Sigmoid colon (tissue), 7 donors: Measurements from ENCODE around the gene POLH. TPM values are rescaled to one million over a fixed set of nuclear protein-coding genes. Genes with fewer than 3 reads are reported as not detected.

ENCODE experiments used
- DNase-seq: peaks from one replicate; pipeline ENCODE4 v3.0.0-alpha.2; 2019
- H3K27ac ChIP-seq, 4 donors: fragments of 200-600 bp; sonication (generic); one replicate each; pipeline ENCODE4 v1.5.1; 2016 to 2019; ENCODE audit warnings: mild to moderate bottlenecking in 1 of 4
- H3K27me3 ChIP-seq, 3 donors: fragments of 200-600 bp; sonication (generic); one replicate each; pipeline ENCODE4 v1.5.1; 2019; ENCODE audit warnings: mild to moderate bottlenecking in 1 of 3
- H3K36me3 ChIP-seq, 4 donors: fragments of 200-600 bp; sonication (generic); one replicate each; pipeline ENCODE4 v1.5.1; 2016 to 2019
- H3K4me1 ChIP-seq, 4 donors: fragments of 200-600 bp; sonication (generic); one replicate each; pipeline ENCODE4 v1.5.1; 2017 to 2019
- H3K4me3 ChIP-seq, 4 donors: fragments of 200-600 bp; sonication (generic); one replicate each; pipeline ENCODE4 v1.5.1; 2017 to 2019; ENCODE audit warnings: mild to moderate bottlenecking in 2 of 4, moderate library complexity in 1 of 4
- H3K9me3 ChIP-seq, 4 donors: fragments of 200-600 bp in 3 of 4; sonication (generic) in 3 of 4; one replicate each; pipeline versions ENCODE4 v1.5.1 to v1.6.1; 2013 to 2019
- CTCF ChIP-seq, 4 experiments: fragments of 450-650 bp in 3 of 4; fragments of 200-600 bp in 1 of 4; IDR thresholded peaks; one replicate each; pipeline ENCODE4 v1.5.1; 2016 to 2019; ENCODE audit warnings: antibody characterized with exemption in 4 of 4, mild to moderate bottlenecking in 3 of 4, moderate library complexity in 2 of 4
- EP300 ChIP-seq, 4 donors: sonication (generic); formaldehyde crosslinking; IDR thresholded peaks; one replicate each; pipeline ENCODE4 v1.6.1; 2017; ENCODE audit warnings: antibody characterized with exemption in 4 of 4
- POLR2A ChIP-seq, 2 donors: fragments of 450-650 bp; IDR thresholded peaks; one replicate each; pipeline ENCODE4 v1.6.1; 2016; ENCODE audit warnings: antibody characterized with exemption in 2 of 2, mild to moderate bottlenecking in 2 of 2, moderate library complexity in 2 of 2
- POLR2AphosphoS5 ChIP-seq, 4 donors: sonication (generic); formaldehyde crosslinking; IDR thresholded peaks; one replicate each; pipeline ENCODE4 v1.6.1; 2017; ENCODE audit warnings: antibody characterized with exemption in 4 of 4
- WGBS, 2 donors: extraction: QIAGEN DNeasy Blood & Tissue Kit; methylation state at CpG; one replicate each; pipeline ENCODE4 v1.1.7; 2013; 5-methylcytosine and 5-hydroxymethylcytosine counted together
- intact Hi-C: fragments of 100-400 bp; cut with DNase I; formaldehyde crosslinking; loops from one replicate; pipeline ENCODE4 v1.15.1; 2023
- polyA plus RNA-seq, 3 donors: library from polyadenylated mRNA; stranded (reverse); fragments of 200-250 nt; gene quantifications; one replicate each; pipeline ENCODE4 v1.2.3, GENCODE V29; 2013
- total RNA-seq, 4 donors: library from RNA; depleted of rRNA; stranded (reverse); fragments of >200 nt; gene quantifications; one replicate each; pipeline ENCODE4 v1.1.0, GENCODE V29; 2016
- donor health status: healthy with polysubstance abuse.
- donor health status: Bipolar disorder and iron deficiency.
- donor health status: healthy.

Gene POLH
- total and polyA plus RNA-seq, 7 donors: 1.8 to 7.8 (median 5.0) TPM

GRCh38 chr6:43623880-43624785 lies 48.1 kb downstream of the POLH start:
- H3K4me3 ChIP-seq: no peak overlapping the region
- intact Hi-C loops: no loop called here
- peaks cover 27 to 71% (median 36%) of the 10 kb centered on the region in 4 donors for H3K36me3 ChIP-seq

GRCh38 chr6:43624786-43625288 lies 48.9 kb downstream of the POLH start:
- Histone ChIP-seq H3K4me1 (peaks cover 0 to 24% (median 18%) of the 10 kb centered on the region in 4 donors), H3K9me3 (no peaks in the 10 kb centered on the region), H3K27me3 (no peaks in the 10 kb centered on the region), H3K36me3 (peaks cover 23 to 65% (median 35%) of the 10 kb centered on the region in 4 donors), H3K4me3 (no peak overlapping the region), H3K27ac (no peak overlapping the region)
- 92 to 96% methylated on average over 7 of the region's 7 CpGs for WGBS, 2 donors
- no peak for TF ChIP-seq EP300 (IDR thresholded peaks at IDR 0.05)
- no peak for TF ChIP-seq POLR2AphosphoS5 (IDR thresholded peaks at IDR 0.05)
- TF ChIP-seq CTCF (IDR thresholded peaks at IDR 0.05): no peak
- no peak for TF ChIP-seq POLR2A (IDR thresholded peaks at IDR 0.05)
- intact Hi-C loops: loop anchor here (5.0 kb wide), 1 partner anchor 77 kb away; no protein-coding TSS in a partner anchor
- no peak for DNase-seq

More at GRCh38 chr6:43623880-43624785, 48.1 kb downstream of the POLH start:
- no peak overlapping the region for H3K27ac ChIP-seq
- no peaks in the 10 kb centered on the region for H3K9me3 ChIP-seq
- peaks cover 0 to 24% (median 18%) of the 10 kb centered on the region in 4 donors for H3K4me1 ChIP-seq
- WGBS, 2 donors: 92 to 94% methylated on average over 12 of the region's 12 CpGs
- no peak for TF ChIP-seq EP300 (IDR thresholded peaks at IDR 0.05)
- no peak for TF ChIP-seq POLR2A (IDR thresholded peaks at IDR 0.05)
- H3K27me3 ChIP-seq: no peaks in the 10 kb centered on the region
- no peak for DNase-seq

- Histone ChIP-seq H3K36me3 (peaks cover 20 to 58% (median 32%) of the 10 kb centered on the region in 4 donors), H3K27ac (no peak overlapping the region), H3K4me3 (no peak overlapping the region), H3K4me1 (peaks cover 0 to 26% (median 22%) of the 10 kb centered on the region in 4 donors), H3K27me3 (no peaks in the 10 kb centered on the region), H3K9me3 (no peaks in the 10 kb centered on the region)
- 94 to 96% methylated on average over 16 of the region's 16 CpGs for WGBS, 2 donors
- intact Hi-C loops: loop anchor here (5.0 kb wide), 1 partner anchor 77 kb away; no protein-coding TSS in a partner anchor
- DNase-seq: no peak
- TF ChIP-seq POLR2A (IDR thresholded peaks at IDR 0.05) (no peak), CTCF (IDR thresholded peaks at IDR 0.05) (no peak), POLR2AphosphoS5 (IDR thresholded peaks at IDR 0.05) (no peak), EP300 (IDR thresholded peaks at IDR 0.05) (no peak)
These were observed 49.5 kb downstream of the POLH start for GRCh38 chr6:43625393-43625992.

- peak; percentile 93 for DNase-seq
- Histone ChIP-seq H3K9me3 (no peaks in the 10 kb centered on the region), H3K36me3 (peaks cover 9 to 41% (median 19%) of the 10 kb centered on the region in 4 donors), H3K4me1 (peaks cover 0 to 26% (median 23%) of the 10 kb centered on the region in 4 donors), H3K4me3 (no peak overlapping the region), H3K27ac (peak overlapping the region; percentile 96 to 100 (median 98)), H3K27me3 (no peaks in the 10 kb centered on the region)
- intact Hi-C loops: loop anchor here (5.0 kb wide), 1 partner anchor 75 kb away; no protein-coding TSS in a partner anchor
- no peak for TF ChIP-seq POLR2A (IDR thresholded peaks at IDR 0.05)
- peak in 2 of 4 donors; percentile 18 to 40 for TF ChIP-seq POLR2AphosphoS5 (IDR thresholded peaks at IDR 0.05)
- 63 to 72% methylated on average over 5 of the region's 5 CpGs for WGBS, 2 donors
These were observed 51.2 kb downstream of the POLH start for GRCh38 chr6:43627008-43627825.
